SU-DHL-6 (cell line): ENCODE results near the gene NCKAP5.

ENCODE experiments used
- H2AFZ ChIP-seq: fragments of 200-600 bp; sonication (generic); 2 replicates; pipeline ENCODE4 v1.6.1; 2014; ENCODE audit warnings: low read depth, mild to moderate bottlenecking, moderate library complexity, mixed read lengths, antibody characterized with exemption, low read length; ENCODE audit not compliant: severe bottlenecking
- H3F3A ChIP-seq: fragments of 200-600 bp; shearing (Covaris generic); 2 replicates; pipeline ENCODE4 v1.6.0; 2016; ENCODE audit warnings: antibody characterized with exemption, mild to moderate bottlenecking; ENCODE audit not compliant: insufficient read depth
- H3K27ac ChIP-seq: fragments of 200-600 bp; sonication (generic); 2 replicates; pipeline ENCODE4 v1.5.1; 2016; ENCODE audit warnings: low read depth, mild to moderate bottlenecking, low read length, moderate library complexity, mixed read lengths
- H3K27me3 ChIP-seq: fragments of 200-600 bp; sonication (generic), shearing (Covaris generic); 2 replicates; pipeline ENCODE4 v1.6.0; 2014; ENCODE audit warnings: mild to moderate bottlenecking, low read length
- H3K36me3 ChIP-seq: fragments of 200-600 bp; sonication (generic); 2 replicates; pipeline ENCODE4 v1.6.1; 2014; ENCODE audit warnings: mild to moderate bottlenecking, low read length, mixed read lengths
- H3K4me2 ChIP-seq: fragments of 300-600, 200-600 bp; shearing (Covaris generic), sonication (generic); 2 replicates; pipeline ENCODE4 v1.6.0; 2014; ENCODE audit warnings: low read length, low read depth, mild to moderate bottlenecking; ENCODE audit not compliant: poor library complexity, severe bottlenecking
- H3K4me3 ChIP-seq: fragments of 200-600 bp; sonication (generic); 2 replicates; pipeline ENCODE4 v1.5.1; 2014; ENCODE audit warnings: antibody characterized with exemption, low read length, mild to moderate bottlenecking, mixed read lengths; ENCODE audit not compliant: insufficient read depth, poor library complexity, severe bottlenecking
- H3K79me2 ChIP-seq: fragments of 200-600 bp; sonication (generic); 2 replicates; pipeline ENCODE4 v1.6.1; 2014; ENCODE audit warnings: mild to moderate bottlenecking, low read length, moderate library complexity; ENCODE audit not compliant: insufficient read depth
- H3K9ac ChIP-seq: fragments of 200-600 bp; sonication (generic); 2 replicates; pipeline ENCODE4 v1.7.0; 2014; ENCODE audit warnings: mild to moderate bottlenecking, low read length
- H3K9me2 ChIP-seq: fragments of 200-600 bp; sonication (generic); replicated peaks from 2 replicates; pipeline ENCODE4 v1.6.1; 2014; ENCODE audit warnings: low read length; ENCODE audit not compliant: insufficient read depth
- H3K9me3 ChIP-seq: fragments of 200-600 bp; sonication (generic); 2 replicates; pipeline ENCODE4 v1.6.1; 2014; ENCODE audit warnings: low read length, mixed read lengths; ENCODE audit not compliant: insufficient read depth
- H4K20me1 ChIP-seq: fragments of 200-600 bp; sonication (generic); 2 replicates; pipeline ENCODE4 v1.6.1; 2014; ENCODE audit warnings: low read depth, mild to moderate bottlenecking, antibody characterized with exemption, low read length, moderate library complexity, mixed read lengths
- EZH2phosphoT487 ChIP-seq: fragments of 200-600 bp; sonication (generic), shearing (Covaris generic); conservative IDR thresholded peaks from 2 replicates; pipeline ENCODE4 v1.6.1; 2018; ENCODE audit warnings: mild to moderate bottlenecking, antibody characterized with exemption, low read length, moderate library complexity, mixed read lengths
- TF ChIP-seq, protein P1 (sequence below): fragments of 200-600 bp; sonication (generic); IDR thresholded peaks from one replicate; pipeline ENCODE4 v1.5.1; 2017; ENCODE audit warnings: antibody characterized with exemption, mild to moderate bottlenecking, low read length, moderate library complexity; ENCODE audit not compliant: insufficient read depth, poor library complexity, severe bottlenecking

NCKAP5 gene

DNA sequence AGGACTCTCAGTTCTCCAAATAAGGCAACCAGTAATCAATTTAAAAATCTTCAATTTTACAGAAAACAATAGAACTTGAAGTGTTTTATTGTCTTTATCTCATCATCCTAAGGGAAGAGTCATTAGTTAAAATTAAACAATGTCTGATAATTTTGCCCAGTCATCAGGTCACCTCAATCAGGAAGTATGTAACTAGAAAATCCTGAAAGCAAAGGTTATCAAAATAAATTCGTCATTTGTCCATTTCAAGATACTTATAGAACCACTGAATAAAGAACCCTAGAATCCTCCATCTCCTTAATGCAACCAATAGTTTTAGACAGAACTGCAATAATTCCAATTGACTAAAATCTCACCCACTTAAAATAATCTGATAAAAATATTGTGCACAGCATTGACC, 115.2 kb downstream of the NCKAP5 start:
- no peaks in the 10 kb centered on the region for H3K79me2 ChIP-seq
- H3K4me2 ChIP-seq, result no peak overlapping the region
- no peak overlapping the region for H3K4me3 ChIP-seq
- H3K27me3 ChIP-seq, result no peaks in the 10 kb centered on the region
- no peak overlapping the region for H2AFZ ChIP-seq
- no peaks in the 10 kb centered on the region for H3K36me3 ChIP-seq
- no peaks in the 10 kb centered on the region; the same call in 1 of the 2 replicates for H3K9me3 ChIP-seq
- H3K27ac ChIP-seq, result no peak overlapping the region
- H3K9me2 ChIP-seq, result peaks cover 6% of the 10 kb centered on the region; the same call in 1 of the 2 replicates
- no peaks in the 10 kb centered on the region for H3F3A ChIP-seq
- H3K9ac ChIP-seq, result no peak overlapping the region
- no peaks in the 10 kb centered on the region for H4K20me1 ChIP-seq
- TF ChIP-seq EZH2phosphoT487, result no peak
- TF ChIP-seq, protein P1, sequence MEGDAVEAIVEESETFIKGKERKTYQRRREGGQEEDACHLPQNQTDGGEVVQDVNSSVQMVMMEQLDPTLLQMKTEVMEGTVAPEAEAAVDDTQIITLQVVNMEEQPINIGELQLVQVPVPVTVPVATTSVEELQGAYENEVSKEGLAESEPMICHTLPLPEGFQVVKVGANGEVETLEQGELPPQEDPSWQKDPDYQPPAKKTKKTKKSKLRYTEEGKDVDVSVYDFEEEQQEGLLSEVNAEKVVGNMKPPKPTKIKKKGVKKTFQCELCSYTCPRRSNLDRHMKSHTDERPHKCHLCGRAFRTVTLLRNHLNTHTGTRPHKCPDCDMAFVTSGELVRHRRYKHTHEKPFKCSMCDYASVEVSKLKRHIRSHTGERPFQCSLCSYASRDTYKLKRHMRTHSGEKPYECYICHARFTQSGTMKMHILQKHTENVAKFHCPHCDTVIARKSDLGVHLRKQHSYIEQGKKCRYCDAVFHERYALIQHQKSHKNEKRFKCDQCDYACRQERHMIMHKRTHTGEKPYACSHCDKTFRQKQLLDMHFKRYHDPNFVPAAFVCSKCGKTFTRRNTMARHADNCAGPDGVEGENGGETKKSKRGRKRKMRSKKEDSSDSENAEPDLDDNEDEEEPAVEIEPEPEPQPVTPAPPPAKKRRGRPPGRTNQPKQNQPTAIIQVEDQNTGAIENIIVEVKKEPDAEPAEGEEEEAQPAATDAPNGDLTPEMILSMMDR, result no peak

- TF ChIP-seq, protein P1, result no peak
- Histone ChIP-seq H3K4me2 (no peak overlapping the region), H3K27ac (no peak overlapping the region), H3K4me3 (no peak overlapping the region), H3F3A (no peaks in the 10 kb centered on the region), H2AFZ (no peak overlapping the region), H4K20me1 (no peaks in the 10 kb centered on the region), H3K27me3 (no peaks in the 10 kb centered on the region), H3K36me3 (no peaks in the 10 kb centered on the region), H3K9me3 (no peaks in the 10 kb centered on the region; the same call in 1 of the 2 replicates), H3K9ac (no peak overlapping the region), H3K79me2 (no peaks in the 10 kb centered on the region), H3K9me2 (peaks cover 6% of the 10 kb centered on the region; the same call in 1 of the 2 replicates)
Measured at GRCh38 chr2:133452583-133452982, 115.7 kb downstream of the NCKAP5 start.

- Histone ChIP-seq H3K4me2 (no peak overlapping the region), H3K9ac (no peak overlapping the region), H2AFZ (no peak overlapping the region), H4K20me1 (no peaks in the 10 kb centered on the region), H3K27me3 (no peaks in the 10 kb centered on the region), H3K4me3 (no peak overlapping the region), H3K36me3 (no peaks in the 10 kb centered on the region), H3K27ac (no peak overlapping the region), H3F3A (no peaks in the 10 kb centered on the region), H3K9me2 (peaks cover 6% of the 10 kb centered on the region; the same call in 1 of the 2 replicates), H3K9me3 (no peaks in the 10 kb centered on the region; the same call in 1 of the 2 replicates), H3K79me2 (no peaks in the 10 kb centered on the region)
- TF ChIP-seq, protein P1, result no peak
- TF ChIP-seq EZH2phosphoT487, result no peak
Measured at GRCh38 chr2:133452146-133452545, 116.1 kb downstream of the NCKAP5 start.
